NCI-H1694 (cell line): Measurements from ENCODE around the gene NKX3-2.

Experiments used
- DNase-seq: peaks from one replicate; lab custom pipeline; 2025; lab: John Stamatoyannopoulos, UW

The NKX3-2 gene

GRCh38 chr4:13498469-13498868 lies 45.8 kb downstream of the NKX3-2 start:
- DNase-seq: no peak

GRCh38 chr4:13496605-13497004 lies 47.7 kb downstream of the NKX3-2 start:
- DNase-seq: no peak

- DNase-seq: no peak
These were observed 48.6 kb downstream of the NKX3-2 start for GRCh38 chr4:13495753-13496152.

GRCh38 chr4:13493793-13494192 lies 50.5 kb downstream of the NKX3-2 start:
- DNase-seq: no peak

- DNase-seq: no peak
These were observed 51.6 kb downstream of the NKX3-2 start for GRCh38 chr4:13492747-13493146.
